OCI-LY3 (cell line): ENCODE data around the gene TP63.
A peak's percentile ranks its signal among the peaks of the same experiment; 100 is the strongest.

ENCODE experiments used
- H2AFZ ChIP-seq: fragments of 200-600, 300-600 bp; shearing (Covaris generic); 2 replicates; pipeline ENCODE4 v1.6.0; 2014; ENCODE audit warnings: antibody characterized with exemption, low read depth, low read length
- H3K27ac ChIP-seq: fragments of 200-600, 300-600 bp; sonication (generic); 2 replicates; pipeline ENCODE4 v1.5.1; 2014; ENCODE audit warnings: mild to moderate bottlenecking, low read length, moderate library complexity, mixed read lengths
- H3K27me3 ChIP-seq: fragments of 200-600, 300-600 bp; sonication (generic); 2 replicates; pipeline ENCODE4 v1.6.1; 2014; ENCODE audit warnings: low read depth, low read length, mixed read lengths
- H3K36me3 ChIP-seq: fragments of 200-600, 300-600 bp; sonication (generic); replicated peaks from 2 replicates; pipeline ENCODE3; 2014; ENCODE audit warnings: low read depth, low read length, mixed read lengths
- H3K4me1 ChIP-seq: fragments of 300-600, 200-600 bp; sonication (generic); 2 replicates; pipeline ENCODE4 v1.6.1; 2014; ENCODE audit warnings: low read length, mixed read lengths
- H3K4me2 ChIP-seq: fragments of 200-600, 300-600 bp; sonication (generic); 2 replicates; pipeline ENCODE4 v1.6.1; 2014; ENCODE audit warnings: low read length, mixed read lengths
- H3K4me3 ChIP-seq: fragments of 300-600, 200-600 bp; sonication (generic); 2 replicates; pipeline ENCODE4 v1.5.1; 2014; ENCODE audit warnings: antibody characterized with exemption, mild to moderate bottlenecking, low read length, moderate library complexity
- H3K79me2 ChIP-seq: fragments of 300-600, 200-600 bp; shearing (Covaris generic); 2 replicates; pipeline ENCODE4 v1.6.1; 2014; ENCODE audit warnings: mild to moderate bottlenecking, low read length, mixed read lengths
- H3K9ac ChIP-seq: fragments of 300-600, 200-600 bp; shearing (Covaris generic); 2 replicates; pipeline ENCODE4 v1.6.0; 2014; ENCODE audit warnings: mild to moderate bottlenecking, low read length, moderate library complexity
- H3K9me3 ChIP-seq: fragments of 200-600, 300-600 bp; shearing (Covaris generic); 2 replicates; pipeline ENCODE4 v1.6.1; 2014; ENCODE audit warnings: low read length, mixed read lengths; ENCODE audit not compliant: insufficient read depth
- H4K20me1 ChIP-seq: fragments of 200-600, 300-600 bp; sonication (generic); 2 replicates; pipeline ENCODE4 v1.6.1; 2016; ENCODE audit warnings: low read length, mixed read lengths; ENCODE audit not compliant: insufficient read depth
- EZH2phosphoT487 ChIP-seq: fragments of 200-600 bp; shearing (Covaris generic); IDR thresholded peaks from 2 replicates; pipeline ENCODE4 v1.6.1; 2018; ENCODE audit warnings: antibody characterized with exemption, mixed run types, low read depth
- TF ChIP-seq, protein P1 (sequence below): fragments of 200-600, 300-600 bp; sonication (generic); IDR thresholded peaks from 2 replicates; pipeline ENCODE4 v1.5.1; 2014; ENCODE audit warnings: antibody characterized with exemption, low read length, low read depth

The TP63 gene

DNA sequence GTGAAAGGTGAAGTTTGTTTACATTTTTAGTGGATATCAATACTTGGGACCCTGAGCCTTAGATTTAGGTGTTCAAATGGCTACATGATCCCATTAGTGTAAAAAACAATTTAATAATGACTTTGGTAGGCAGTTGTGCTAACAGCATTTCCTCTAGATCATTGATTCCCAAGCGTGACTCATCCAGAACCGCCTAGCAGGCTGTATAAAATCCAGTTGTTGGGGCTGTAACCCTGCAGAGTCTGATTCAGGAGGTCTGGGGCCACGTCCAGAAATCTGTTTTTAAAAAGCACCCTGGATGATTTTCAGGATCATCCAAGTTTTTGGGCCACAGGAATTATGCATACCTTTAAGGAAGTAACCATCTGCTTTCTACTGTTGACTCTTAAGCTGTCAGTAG lies 156.4 kb downstream of the TP63 start:
- Histone ChIP-seq H3K27me3 (no peaks in the 10 kb centered on the region), H3K4me2 (no peak overlapping the region), H3K79me2 (peaks cover 4% of the 10 kb centered on the region; the same call in 1 of the 2 replicates), H3K4me3 (no peak overlapping the region), H3K27ac (no peak overlapping the region), H3K9ac (no peak overlapping the region), H2AFZ (no peak overlapping the region), H3K9me3 (no peaks in the 10 kb centered on the region), H3K4me1 (peaks cover 18% of the 10 kb centered on the region), H3K36me3 (no peaks in the 10 kb centered on the region), H4K20me1 (no peaks in the 10 kb centered on the region)
- no peak for TF ChIP-seq EZH2phosphoT487
- TF ChIP-seq, protein P1, sequence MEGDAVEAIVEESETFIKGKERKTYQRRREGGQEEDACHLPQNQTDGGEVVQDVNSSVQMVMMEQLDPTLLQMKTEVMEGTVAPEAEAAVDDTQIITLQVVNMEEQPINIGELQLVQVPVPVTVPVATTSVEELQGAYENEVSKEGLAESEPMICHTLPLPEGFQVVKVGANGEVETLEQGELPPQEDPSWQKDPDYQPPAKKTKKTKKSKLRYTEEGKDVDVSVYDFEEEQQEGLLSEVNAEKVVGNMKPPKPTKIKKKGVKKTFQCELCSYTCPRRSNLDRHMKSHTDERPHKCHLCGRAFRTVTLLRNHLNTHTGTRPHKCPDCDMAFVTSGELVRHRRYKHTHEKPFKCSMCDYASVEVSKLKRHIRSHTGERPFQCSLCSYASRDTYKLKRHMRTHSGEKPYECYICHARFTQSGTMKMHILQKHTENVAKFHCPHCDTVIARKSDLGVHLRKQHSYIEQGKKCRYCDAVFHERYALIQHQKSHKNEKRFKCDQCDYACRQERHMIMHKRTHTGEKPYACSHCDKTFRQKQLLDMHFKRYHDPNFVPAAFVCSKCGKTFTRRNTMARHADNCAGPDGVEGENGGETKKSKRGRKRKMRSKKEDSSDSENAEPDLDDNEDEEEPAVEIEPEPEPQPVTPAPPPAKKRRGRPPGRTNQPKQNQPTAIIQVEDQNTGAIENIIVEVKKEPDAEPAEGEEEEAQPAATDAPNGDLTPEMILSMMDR, result no peak

DNA sequence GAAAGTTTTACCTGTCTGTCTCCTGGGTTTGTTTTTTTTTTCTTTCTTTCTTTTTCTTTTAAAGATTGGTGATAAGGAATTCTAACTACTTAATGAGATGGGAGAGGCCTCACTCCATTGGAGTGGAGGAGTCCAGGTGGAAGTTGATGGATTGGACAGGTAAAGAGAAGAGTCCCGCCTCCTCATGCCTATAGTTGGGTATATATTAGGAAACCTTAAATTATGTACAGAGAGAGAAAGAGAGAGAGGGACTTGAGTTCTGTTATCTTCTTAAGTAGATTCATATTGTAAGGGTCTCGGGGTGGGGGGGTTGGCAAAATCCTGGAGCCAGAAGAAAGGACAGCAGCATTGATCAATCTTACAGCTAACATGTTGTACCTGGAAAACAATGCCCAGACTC lies 158.2 kb downstream of the TP63 start:
- no peak overlapping the region for H2AFZ ChIP-seq
- peaks cover 4% of the 10 kb centered on the region; the same call in 1 of the 2 replicates for H3K79me2 ChIP-seq
- no peak overlapping the region for H3K4me2 ChIP-seq
- H3K36me3 ChIP-seq, result no peaks in the 10 kb centered on the region
- no peak overlapping the region for H3K9ac ChIP-seq
- H3K9me3 ChIP-seq, result no peaks in the 10 kb centered on the region
- H3K4me1 ChIP-seq, result peaks cover 13% of the 10 kb centered on the region
- no peak overlapping the region for H3K27ac ChIP-seq
- TF ChIP-seq EZH2phosphoT487, result no peak
- TF ChIP-seq, protein P1, result no peak
- H4K20me1 ChIP-seq, result no peaks in the 10 kb centered on the region
- no peaks in the 10 kb centered on the region for H3K27me3 ChIP-seq
- H3K4me3 ChIP-seq, result no peak overlapping the region

DNA sequence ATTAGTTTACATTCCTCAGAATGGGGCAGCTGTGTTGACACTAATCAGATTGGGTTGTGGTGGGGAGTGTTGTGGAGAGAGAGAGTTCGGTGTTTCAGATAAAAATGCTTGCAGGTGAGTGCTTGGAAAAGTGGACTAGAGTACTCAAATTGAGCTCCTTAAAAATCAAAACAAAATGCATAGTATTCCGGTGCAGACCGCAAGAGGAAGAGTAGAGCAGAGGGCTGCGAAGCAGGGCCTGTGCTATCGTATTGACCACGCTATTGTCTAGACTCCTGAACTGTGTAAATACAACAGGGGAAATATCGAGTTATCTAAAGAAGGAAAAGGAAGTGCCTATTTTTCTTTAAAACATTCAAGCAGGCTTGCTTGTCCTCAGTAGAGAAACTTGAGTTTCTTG lies 159.5 kb downstream of the TP63 start:
- Histone ChIP-seq H3K27me3 (no peaks in the 10 kb centered on the region), H3K27ac (no peak overlapping the region), H3K4me3 (no peak overlapping the region), H3K4me1 (peaks cover 2% of the 10 kb centered on the region), H3K9ac (no peak overlapping the region), H3K79me2 (peaks cover 4% of the 10 kb centered on the region; the same call in 1 of the 2 replicates), H3K36me3 (no peaks in the 10 kb centered on the region), H2AFZ (no peak overlapping the region), H3K4me2 (peak overlapping the region; percentile 6), H3K9me3 (no peaks in the 10 kb centered on the region), H4K20me1 (no peaks in the 10 kb centered on the region)
- TF ChIP-seq EZH2phosphoT487, result no peak
- TF ChIP-seq, protein P1, result no peak

DNA sequence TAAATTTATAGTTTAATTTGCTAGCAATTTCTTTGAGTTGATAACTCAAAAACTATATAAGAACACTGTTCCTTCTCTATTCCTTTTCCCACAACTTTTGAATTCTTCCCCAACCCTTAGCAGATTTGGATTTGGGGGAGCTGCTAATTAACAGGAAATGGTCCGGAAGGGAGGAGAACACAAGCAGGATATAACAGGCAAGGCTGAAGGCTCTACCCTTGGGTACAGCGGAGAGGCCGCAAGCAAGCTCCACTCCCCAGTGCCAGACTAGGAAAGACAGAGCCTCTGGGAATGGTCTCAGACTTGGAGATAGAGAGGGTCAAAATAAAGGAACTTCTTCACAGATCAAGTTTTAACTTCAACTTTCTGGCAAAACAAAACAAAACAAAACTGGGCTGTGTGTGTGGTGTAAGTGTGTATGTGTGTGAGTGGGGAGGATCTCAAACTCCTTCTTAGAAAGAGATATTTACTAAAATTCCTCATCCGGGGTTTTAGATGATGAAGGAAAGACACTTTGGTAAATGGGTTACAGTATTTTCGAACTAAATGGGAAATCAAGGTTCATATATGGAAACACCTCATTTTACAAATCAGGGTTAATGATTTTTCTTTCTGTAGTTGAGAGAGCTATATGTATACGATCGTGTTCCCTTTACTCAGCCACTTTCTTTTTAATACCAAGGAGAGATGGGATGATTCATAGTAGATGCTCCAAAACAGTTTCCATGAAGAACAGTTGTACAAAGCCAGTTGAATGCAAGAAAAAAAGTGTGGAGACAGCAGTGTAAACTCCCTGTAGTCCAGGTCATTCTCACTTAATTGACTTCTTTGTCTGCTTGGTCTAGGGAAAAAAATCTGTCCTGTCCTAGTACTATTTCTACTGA lies 161.1 kb downstream of the TP63 start:
- H3K27me3 ChIP-seq, result no peaks in the 10 kb centered on the region
- no peak overlapping the region for H3K27ac ChIP-seq
- no peaks in the 10 kb centered on the region for H3K36me3 ChIP-seq
- TF ChIP-seq, protein P1, result no peak
- no peak for TF ChIP-seq EZH2phosphoT487
- H3K4me1 ChIP-seq, result no peaks in the 10 kb centered on the region
- no peak overlapping the region for H3K4me2 ChIP-seq
- H3K9ac ChIP-seq, result no peak overlapping the region
- no peak overlapping the region for H3K4me3 ChIP-seq
- H3K9me3 ChIP-seq, result no peaks in the 10 kb centered on the region
- no peaks in the 10 kb centered on the region for H4K20me1 ChIP-seq
- no peak overlapping the region for H2AFZ ChIP-seq
- peaks cover 4% of the 10 kb centered on the region; the same call in 1 of the 2 replicates for H3K79me2 ChIP-seq
